ENCODE measurements around the gene GJC3. TPM values are rescaled to one million over a fixed set of nuclear protein-coding genes. Genes with fewer than 3 reads are reported as not detected.
"Not testable (repeated sequence)": the region's sequence is repeated elsewhere in the genome, so short reads cannot be mapped to it uniquely, and the experiment has no call there.

The GJC3 gene
- total RNA-seq, 2 experiments from 2014 or later: 0.73 to 1.1 TPM

- ChIA-PET POLR2A (no interaction called here), CTCF (interaction anchor here (1.1 to 1.3 kb wide), 2 partner anchors 40 to 322 kb away, joined by 3 to 4 read pairs; no protein-coding TSS in a partner anchor)
- Mint-ChIP-seq H3K27ac (peak overlapping the region; percentile 18), H3K4me3 (no peak overlapping the region), H3K36me3 (ENCODE audit: low read depth) (no peaks in the 10 kb centered on the region), H3K27me3 (peaks cover 3% of the 10 kb centered on the region), H3K9me3 (ENCODE audit: low read depth) (no peaks in the 10 kb centered on the region), H3K4me1 (peaks cover 11% of the 10 kb centered on the region)
- peak; percentile 45 for DNase-seq
- ATAC-seq: peak; percentile 95
- intact Hi-C loops (cut with DNase I, micrococcal nuclease): no loop called here
Measured at GRCh38 chr7:99953649-99954048, 24.2 kb upstream of the GJC3 start.

- DNase-seq; H3K27me3 Mint-ChIP-seq; H3K36me3 Mint-ChIP-seq (ENCODE audit: low read depth); H3K9me3 Mint-ChIP-seq (ENCODE audit: low read depth); H3K4me3 Mint-ChIP-seq; intact Hi-C loops (cut with DNase I, micrococcal nuclease); POLR2A ChIA-PET; ATAC-seq: not testable (repeated sequence)
- Mint-ChIP-seq H3K27ac (peak overlapping the region; percentile 38), H3K4me1 (peaks cover 11% of the 10 kb centered on the region)
- CTCF ChIA-PET: interaction anchor here (1.1 kb wide), 1 partner anchor 39 kb away, joined by 6 read pairs; no protein-coding TSS in a partner anchor
Measured at GRCh38 chr7:99952649-99953048, 23.2 kb upstream of the GJC3 start.

- H3K36me3 Mint-ChIP-seq (ENCODE audit: low read depth); ATAC-seq; H3K4me3 Mint-ChIP-seq; H3K9me3 Mint-ChIP-seq (ENCODE audit: low read depth); intact Hi-C loops (cut with DNase I, micrococcal nuclease); DNase-seq; H3K27ac Mint-ChIP-seq; H3K27me3 Mint-ChIP-seq: not testable (repeated sequence)
- POLR2A ChIA-PET: interaction anchor here (0.6 kb wide), 1 partner anchor 140 kb away, joined by 5 read pairs; no protein-coding TSS in a partner anchor
- H3K4me1 Mint-ChIP-seq: peaks cover 11% of the 10 kb centered on the region
- CTCF ChIA-PET: interaction anchor here (1.2 to 5.4 kb wide), 2 partner anchors 21 to 37 kb away, joined by 4 to 44 read pairs; partner anchors contain the start of gene GJC3
Measured at GRCh38 chr7:99950819-99951218, 21.4 kb upstream of the GJC3 start.

GRCh38 chr7:99949645-99950228 lies 20.3 kb upstream of the GJC3 start:
- no peak overlapping the region for H3K27ac Mint-ChIP-seq
- intact Hi-C loops (cut with DNase I, micrococcal nuclease): loop anchor here in 1 of 2 experiments (1.0 kb wide), 1 partner anchor 36 kb away; no protein-coding TSS in a partner anchor
- DNase-seq (no peak), ATAC-seq (no peak)
- peaks cover 9% of the 10 kb centered on the region for H3K4me1 Mint-ChIP-seq
- no peaks in the 10 kb centered on the region for H3K36me3 Mint-ChIP-seq (ENCODE audit: low read depth)
- POLR2A ChIA-PET: no interaction called here
- H3K4me3 Mint-ChIP-seq: no peak overlapping the region
- CTCF ChIA-PET: interaction anchor here (1.1 to 5.4 kb wide), 5 partner anchors 30 to 41 kb away, joined by 3 to 44 read pairs (median 4); partner anchors contain the start of gene TRIM4
- peaks cover 6% of the 10 kb centered on the region for H3K27me3 Mint-ChIP-seq
- no peaks in the 10 kb centered on the region for H3K9me3 Mint-ChIP-seq (ENCODE audit: low read depth)

- ATAC-seq: no peak
- no peaks in the 10 kb centered on the region for H3K36me3 Mint-ChIP-seq (ENCODE audit: low read depth)
- intact Hi-C loops (cut with DNase I, micrococcal nuclease): no loop called here
- H3K4me3 Mint-ChIP-seq: no peak overlapping the region
- H3K27ac Mint-ChIP-seq: no peak overlapping the region
- no peak for DNase-seq
- peaks cover 5% of the 10 kb centered on the region for H3K4me1 Mint-ChIP-seq
- ChIA-PET CTCF (interaction anchor here (0.9 to 5.4 kb wide), 4 partner anchors 9 to 34 kb away, joined by 3 to 44 read pairs (median 4); no protein-coding TSS in a partner anchor), POLR2A (interaction anchor here (0.6 kb wide), 1 partner anchor 309 kb away, joined by 4 read pairs; no protein-coding TSS in a partner anchor)
- H3K27me3 Mint-ChIP-seq: peaks cover 6% of the 10 kb centered on the region
- no peaks in the 10 kb centered on the region for H3K9me3 Mint-ChIP-seq (ENCODE audit: low read depth)
Measured at GRCh38 chr7:99947608-99948007, 18.2 kb upstream of the GJC3 start.

GRCh38 chr7:99944497-99945070 lies 15.2 kb upstream of the GJC3 start:
- Mint-ChIP-seq H3K27ac (no peak overlapping the region), H3K27me3 (peaks cover 9% of the 10 kb centered on the region), H3K4me1 (peaks cover 5% of the 10 kb centered on the region), H3K36me3 (ENCODE audit: low read depth) (no peaks in the 10 kb centered on the region), H3K9me3 (ENCODE audit: low read depth) (no peaks in the 10 kb centered on the region), H3K4me3 (no peak overlapping the region)
- ChIA-PET CTCF (interaction anchor here (0.6 to 1.9 kb wide), 7 partner anchors 25 to 293 kb away, joined by 3 to 8 read pairs (median 4); no protein-coding TSS in a partner anchor), POLR2A (interaction anchor here (0.9 kb wide), 1 partner anchor 25 kb away, joined by 3 read pairs; the partner anchor contains the start of gene TRIM4)
- intact Hi-C loops (cut with DNase I, micrococcal nuclease): no loop called here
- ATAC-seq (no peak), DNase-seq (no peak)

GRCh38 chr7:99943641-99944496 lies 14.4 kb upstream of the GJC3 start:
- POLR2A ChIA-PET: interaction anchor here (0.9 kb wide), 1 partner anchor 24 kb away, joined by 3 read pairs; the partner anchor contains the start of gene TRIM4
- CTCF ChIA-PET: interaction anchor here (0.6 to 1.9 kb wide), 8 partner anchors 24 to 292 kb away, joined by 3 to 8 read pairs (median 4); no protein-coding TSS in a partner anchor
- H3K4me3 Mint-ChIP-seq: no peak overlapping the region
- intact Hi-C loops (cut with DNase I, micrococcal nuclease): no loop called here
- H3K4me1 Mint-ChIP-seq: peaks cover 5% of the 10 kb centered on the region
- no peaks in the 10 kb centered on the region for H3K36me3 Mint-ChIP-seq (ENCODE audit: low read depth)
- ATAC-seq: no peak
- no peaks in the 10 kb centered on the region for H3K9me3 Mint-ChIP-seq (ENCODE audit: low read depth)
- no peak overlapping the region for H3K27ac Mint-ChIP-seq
- H3K27me3 Mint-ChIP-seq: peaks cover 8% of the 10 kb centered on the region
- no peak for DNase-seq

GRCh38 chr7:99938296-99938695 lies 8.9 kb upstream of the GJC3 start:
- H3K4me3 Mint-ChIP-seq: no peak overlapping the region
- POLR2A ChIA-PET: no interaction called here

GRCh38 chr7:99935009-99935408 lies 5.6 kb upstream of the GJC3 start:
- H3K27ac Mint-ChIP-seq; H3K36me3 Mint-ChIP-seq (ENCODE audit: low read depth); H3K4me3 Mint-ChIP-seq; intact Hi-C loops (cut with DNase I, micrococcal nuclease); H3K9me3 Mint-ChIP-seq (ENCODE audit: low read depth); H3K27me3 Mint-ChIP-seq: not testable (repeated sequence)
- ChIA-PET CTCF (interaction anchor here (1.0 kb wide), 1 partner anchor 12 kb away, joined by 3 read pairs; no protein-coding TSS in a partner anchor), POLR2A (interaction anchor here (1.0 kb wide), 1 partner anchor 17 kb away, joined by 3 read pairs; no protein-coding TSS in a partner anchor)
- peak; percentile 47 for ATAC-seq
- DNase-seq: peak; percentile 44
- peaks cover 17% of the 10 kb centered on the region for H3K4me1 Mint-ChIP-seq

More at GRCh38 chr7:99938296-99938695, 8.9 kb upstream of the GJC3 start:
- H3K27me3 Mint-ChIP-seq: peaks cover 11% of the 10 kb centered on the region
- DNase-seq: no peak
- intact Hi-C loops (cut with DNase I, micrococcal nuclease): no loop called here
- ATAC-seq: no peak
- CTCF ChIA-PET: interaction anchor here (0.7 to 1.9 kb wide), 5 partner anchors 10 to 43 kb away, joined by 3 to 9 read pairs (median 3); partner anchors contain the start of gene TRIM4
- H3K27ac Mint-ChIP-seq: no peak overlapping the region
- H3K36me3 Mint-ChIP-seq (ENCODE audit: low read depth): no peaks in the 10 kb centered on the region
- H3K9me3 Mint-ChIP-seq (ENCODE audit: low read depth): peaks cover 7% of the 10 kb centered on the region
- peaks cover 10% of the 10 kb centered on the region for H3K4me1 Mint-ChIP-seq

- Mint-ChIP-seq H3K4me1 (peaks cover 32% of the 10 kb centered on the region), H3K27ac (peak overlapping the region; percentile 43), H3K9me3 (ENCODE audit: low read depth) (no peaks in the 10 kb centered on the region), H3K27me3 (peaks cover 10% of the 10 kb centered on the region), H3K36me3 (ENCODE audit: low read depth) (no peaks in the 10 kb centered on the region), H3K4me3 (no peak overlapping the region)
- no peak for DNase-seq
- ATAC-seq: no peak
- ChIA-PET POLR2A (no interaction called here), CTCF (interaction anchor here (0.9 to 4.4 kb wide), 3 partner anchors 11 to 62 kb away, joined by 4 to 38 read pairs (median 11); partner anchors contain the start of gene TRIM4)
- intact Hi-C loops (cut with DNase I, micrococcal nuclease): no loop called here
Measured at GRCh38 chr7:99930376-99930775, 956 bp upstream of the GJC3 start.

GRCh38 chr7:99929730-99930053 lies 272 bp upstream of the GJC3 start:
- Mint-ChIP-seq H3K36me3 (ENCODE audit: low read depth) (no peaks in the 10 kb centered on the region), H3K27me3 (peaks cover 10% of the 10 kb centered on the region), H3K27ac (peak overlapping the region; percentile 28), H3K4me3 (peak overlapping the region; percentile 64), H3K4me1 (peaks cover 26% of the 10 kb centered on the region), H3K9me3 (ENCODE audit: low read depth) (no peaks in the 10 kb centered on the region)
- ChIA-PET POLR2A (interaction anchor here (2.1 kb wide), 1 partner anchor 10 kb away, joined by 8 read pairs; no protein-coding TSS in a partner anchor), CTCF (interaction anchor here (0.9 to 4.4 kb wide), 8 partner anchors 11 to 372 kb away, joined by 3 to 38 read pairs (median 4); partner anchors contain the start of genes TRIM4 and ZKSCAN1)
- DNase-seq: no peak
- intact Hi-C loops (cut with DNase I, micrococcal nuclease): no loop called here
- ATAC-seq: peak; percentile 12
